ENCODE results near the gene CX3CL1. TPM values are rescaled to one million over a fixed set of nuclear protein-coding genes. Genes with fewer than 3 reads are reported as not detected.

Gene CX3CL1
- total RNA-seq, 1 experiment from 2014 or later = 1.7 TPM

DNA sequence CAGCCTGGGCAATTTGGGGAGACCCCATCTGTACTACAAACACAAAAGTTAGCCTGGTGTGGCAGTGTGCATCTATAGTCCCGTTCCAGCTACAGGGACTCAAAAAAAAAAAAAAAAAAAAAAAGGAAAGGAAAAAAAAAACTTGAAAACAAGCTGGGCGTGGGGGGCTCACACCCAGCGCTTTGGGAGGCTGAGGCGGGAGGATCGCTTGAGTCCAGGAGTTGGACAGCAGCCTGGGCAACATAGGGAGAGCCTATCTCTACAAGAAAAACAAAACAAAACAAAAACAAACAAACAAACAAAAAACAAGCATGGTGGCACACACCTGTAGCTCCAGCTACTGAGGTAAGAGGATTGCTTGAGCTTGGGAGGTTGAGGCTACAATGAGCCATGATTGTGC, 19.4 kb downstream of the CX3CL1 start:
- no peak overlapping the region for H4K91ac ChIP-seq (ENCODE audit: insufficient read length, low read depth, low read length)
- no peak overlapping the region for H3K14ac ChIP-seq (ENCODE audit: insufficient read depth, low read length)
- H2BK12ac ChIP-seq (ENCODE audit: insufficient read length, low read depth, low read length) = no peak overlapping the region
- no peak overlapping the region for H2AK5ac ChIP-seq (ENCODE audit: insufficient read length, low read length)
- Mint-ChIP-seq H3K27ac (no peak overlapping the region; a peak in 1 of 7 replicates), H3K36me3 (ENCODE audit: insufficient read depth in 1 of 3, low read depth in 3 of 3) (no peaks in the 10 kb centered on the region), H3K4me3 (no peak overlapping the region), H3K9me3 (peaks cover 2 to 5% of the 10 kb centered on the region in 2 experiments; a peak in 2 of 5 replicates), H3K27me3 (ENCODE audit: low read depth) (peaks cover 9% of the 10 kb centered on the region), H3K4me1 (peaks cover under 1 to 3% of the 10 kb centered on the region in 2 experiments; a peak in 3 of 4 replicates)
- TF ChIP-seq, protein P1, sequence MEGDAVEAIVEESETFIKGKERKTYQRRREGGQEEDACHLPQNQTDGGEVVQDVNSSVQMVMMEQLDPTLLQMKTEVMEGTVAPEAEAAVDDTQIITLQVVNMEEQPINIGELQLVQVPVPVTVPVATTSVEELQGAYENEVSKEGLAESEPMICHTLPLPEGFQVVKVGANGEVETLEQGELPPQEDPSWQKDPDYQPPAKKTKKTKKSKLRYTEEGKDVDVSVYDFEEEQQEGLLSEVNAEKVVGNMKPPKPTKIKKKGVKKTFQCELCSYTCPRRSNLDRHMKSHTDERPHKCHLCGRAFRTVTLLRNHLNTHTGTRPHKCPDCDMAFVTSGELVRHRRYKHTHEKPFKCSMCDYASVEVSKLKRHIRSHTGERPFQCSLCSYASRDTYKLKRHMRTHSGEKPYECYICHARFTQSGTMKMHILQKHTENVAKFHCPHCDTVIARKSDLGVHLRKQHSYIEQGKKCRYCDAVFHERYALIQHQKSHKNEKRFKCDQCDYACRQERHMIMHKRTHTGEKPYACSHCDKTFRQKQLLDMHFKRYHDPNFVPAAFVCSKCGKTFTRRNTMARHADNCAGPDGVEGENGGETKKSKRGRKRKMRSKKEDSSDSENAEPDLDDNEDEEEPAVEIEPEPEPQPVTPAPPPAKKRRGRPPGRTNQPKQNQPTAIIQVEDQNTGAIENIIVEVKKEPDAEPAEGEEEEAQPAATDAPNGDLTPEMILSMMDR (conservative IDR thresholded peaks at IDR 0.05) = no peak
- no peak overlapping the region for H2BK120ac ChIP-seq (ENCODE audit: low read depth, low read length, poor library complexity, severe bottlenecking)
- no peak overlapping the region for H2BK20ac ChIP-seq (ENCODE audit: low read depth, low read length, poor library complexity, severe bottlenecking)
- no peak overlapping the region for H3K18ac ChIP-seq (ENCODE audit: insufficient read length, low read depth, low read length)
- H2BK15ac ChIP-seq (ENCODE audit: low read depth, low read length) = no peak overlapping the region
- no peaks in the 10 kb centered on the region for H3K4me1 ChIP-seq (ENCODE audit: insufficient read depth, low read length)
- H2BK5ac ChIP-seq (ENCODE audit: insufficient read length, low read length) = no peak overlapping the region
- H4K5ac ChIP-seq (ENCODE audit: insufficient read length, low read depth, low read length) = no peak overlapping the region
- peaks cover 2% of the 10 kb centered on the region for H4K20me1 ChIP-seq (ENCODE audit: control insufficient read depth, insufficient read depth, insufficient read length)
- no peaks in the 10 kb centered on the region for H3K79me1 ChIP-seq (ENCODE audit: insufficient read depth, low read depth, low read length, poor library complexity, severe bottlenecking)
- no peak overlapping the region for H3K56ac ChIP-seq (ENCODE audit: insufficient read length, low read depth, low read length)
- DNase-seq = no peak
- no peak overlapping the region for H4K8ac ChIP-seq (replicated peaks; ENCODE audit: insufficient read length, low read depth, low read length)
- no peak overlapping the region for H3K27ac ChIP-seq (ENCODE audit: insufficient read length, low read depth, low read length)
- no peak overlapping the region for H2AFZ ChIP-seq (ENCODE audit: low read length)
- H3K9ac ChIP-seq (ENCODE audit: extremely low read depth, insufficient read length, low read length) = no peak overlapping the region
- no peaks in the 10 kb centered on the region for H3K27me3 ChIP-seq (ENCODE audit: insufficient read depth, low read length)
- H3K9me3 ChIP-seq (ENCODE audit: control insufficient read depth, low read depth, low read length) = no peaks in the 10 kb centered on the region
- WGBS (ENCODE audit: extremely low coverage, insufficient read length, low lambda C conversion rate) = no CpG with 5 or more reads among the region's 5 CpGs
- no peak overlapping the region for H3T11ph ChIP-seq (ENCODE audit: low read length)
- no peaks in the 10 kb centered on the region for H3K23me2 ChIP-seq (ENCODE audit: insufficient read length, low read depth, low read length, poor library complexity, severe bottlenecking)
- H3K4me2 ChIP-seq (ENCODE audit: insufficient read depth, insufficient read length, low read length) = no peak overlapping the region
- no peak overlapping the region for H3K4ac ChIP-seq (ENCODE audit: low read depth, low read length)
- H3K23ac ChIP-seq (ENCODE audit: insufficient read length, low read depth, low read length) = no peak overlapping the region
- H3K79me2 ChIP-seq (ENCODE audit: insufficient read depth, low read length) = no peaks in the 10 kb centered on the region

Data from H9 (cell line).